K562 (cell line): ENCODE results near the gene ZNF787. TPM values are rescaled to one million over a fixed set of nuclear protein-coding genes. Genes with fewer than 3 reads are reported as not detected.

Source experiments
- ATAC-seq: fragments of 200-7000 bp; cut with Tn5 transposase; 3 replicates; pipeline ENCODE4 v1.9.1; 2020; ENCODE audit warnings: moderate library complexity
- BruUV-seq: library from RNA; stranded (reverse); fragments of 400-500 nt; replicated peaks from 2 replicates; lab custom pipeline; 2021; lab: Mats Ljungman, UMichigan
- CTCF ChIA-PET: fragments of 300-600 bp; formaldehyde crosslinking; extraction: SDS; loops from one replicate; lab custom pipeline; 2021; ENCODE audit warnings: low intra/inter-chr PET ratio; lab: Yijun Ruan, JAX
- POLR2A ChIA-PET: fragments of 300-600, 350-650 bp; sonication (Branson Sonifier 250); formaldehyde crosslinking; extraction: SDS; loops from one replicate; lab custom pipeline; 2021; ENCODE audit warnings: antibody characterized with exemption, inconsistent platforms; lab: Yijun Ruan, JAX
- DNase-seq, 4 experiments: peaks; one replicate each; pipeline versions ENCODE4 v3.0.0 to v3.0.0-alpha.2; 2011 to 2018; ENCODE audit warnings: low spot score in 3 of 4, mixed read lengths in 3 of 4; ENCODE audit errors: extremely low read depth in 1 of 4
- FAIRE-seq: peaks from 2 replicates; lab custom pipeline; 2011; peaks lifted over from hg19 to GRCh38; lab: Jason Lieb, UNC
- H2AFZ ChIP-seq: 2 replicates; pipeline ENCODE4 v1.6.0; 2011; ENCODE audit warnings: low read depth, low read length, control low read depth, inconsistent platforms
- H3K27ac ChIP-seq: fragments of 200-600 bp; 3 replicates; pipeline ENCODE4 v1.8.0; 2011; ENCODE audit warnings: low read depth, mild to moderate bottlenecking, control low read depth, inconsistent platforms, low read length, moderate library complexity, mixed read lengths; ENCODE audit errors: extremely low read depth
- H3K27me3 ChIP-seq, 2 experiments: fragments of 300-600 bp in 1 of 2; 2 replicates in 1 of 2; 3 replicates in 1 of 2; pipeline versions ENCODE4 v1.6.0 to v1.8.0; 2011; ENCODE audit warnings: inconsistent platforms in 2 of 2, low read length in 2 of 2, mild to moderate bottlenecking in 1 of 2, mixed read lengths in 1 of 2, moderate library complexity in 1 of 2; ENCODE audit not compliant: control insufficient read depth in 2 of 2, insufficient read depth in 2 of 2
- H3K36me3 ChIP-seq: fragments of 300-600 bp; 3 replicates; pipeline ENCODE4 v1.8.0; 2011; ENCODE audit warnings: mild to moderate bottlenecking, low read length, inconsistent platforms; ENCODE audit not compliant: control insufficient read depth, insufficient read depth
- H3K4me1 ChIP-seq, 2 experiments: fragments of 200-600 bp in 1 of 2; replicated peaks in 1 of 2; 2 replicates in 1 of 2; 3 replicates in 1 of 2; pipeline versions ENCODE4 v1.5.1 to v1.8.0; 2011; ENCODE audit warnings: inconsistent platforms in 2 of 2, low read length in 2 of 2, mild to moderate bottlenecking in 1 of 2, mixed read lengths in 1 of 2, moderate library complexity in 1 of 2; ENCODE audit not compliant: control insufficient read depth in 2 of 2, insufficient read depth in 2 of 2
- H3K4me2 ChIP-seq: 2 replicates; pipeline ENCODE4 v1.6.1; 2011; ENCODE audit warnings: low read length, control low read depth, inconsistent platforms, mixed read lengths; ENCODE audit not compliant: insufficient read depth
- H3K4me3 ChIP-seq: fragments of 200-600 bp; sonication (generic), shearing (Covaris generic); 2 replicates; pipeline ENCODE4 v1.5.1; 2016; ENCODE audit warnings: control low read depth, inconsistent platforms
- H3K79me2 ChIP-seq: fragments of 200-600 bp; 3 replicates; pipeline ENCODE4 v1.8.0; 2011; ENCODE audit warnings: low read length, inconsistent platforms; ENCODE audit not compliant: control insufficient read depth, insufficient read depth
- H3K9ac ChIP-seq, 2 experiments: 2 replicates each; pipeline versions ENCODE4 v1.6.0 to v1.6.1; 2011; ENCODE audit warnings: low read depth in 2 of 2, low read length in 2 of 2, control low read depth in 1 of 2, inconsistent platforms in 1 of 2, mild to moderate bottlenecking in 1 of 2, mixed read lengths in 1 of 2; ENCODE audit not compliant: insufficient read depth in 1 of 2
- H3K9me1 ChIP-seq: one replicate; pipeline ENCODE4 v1.6.0; 2011; ENCODE audit warnings: inconsistent platforms, mild to moderate bottlenecking, low read length, moderate library complexity; ENCODE audit not compliant: control insufficient read depth, insufficient read depth
- H3K9me3 ChIP-seq: replicated peaks from 2 replicates; pipeline ENCODE4 v1.5.1; 2011; ENCODE audit warnings: low read depth, low read length, inconsistent platforms; ENCODE audit not compliant: control insufficient read depth, insufficient read depth
- H4K20me1 ChIP-seq: replicated peaks from 2 replicates; pipeline ENCODE4 v1.6.1; 2011; ENCODE audit warnings: low read length, inconsistent platforms, mixed read lengths; ENCODE audit not compliant: control insufficient read depth, insufficient read depth
- CCNT2 ChIP-seq: IDR thresholded peaks from 2 replicates; pipeline ENCODE4 v1.6.1; 2011; ENCODE audit warnings: borderline replicate concordance, low read depth, mild to moderate bottlenecking, moderate library complexity, mixed read lengths, low read length; ENCODE audit not compliant: insufficient read length; ENCODE audit errors: extremely low read depth
- HOXB6 ChIP-seq: fragments of 250-450 bp; sonication (Bioruptor Pico); IDR thresholded peaks from 2 replicates; pipeline ENCODE4 v1.5.1; 2022; ENCODE audit warnings: mild to moderate bottlenecking, borderline replicate concordance
- ILF3 ChIP-seq: fragments of 450-650 bp; IDR thresholded peaks from 2 replicates; pipeline ENCODE4 v1.6.1; 2018; ENCODE audit warnings: antibody characterized with exemption, mild to moderate bottlenecking, moderate library complexity, borderline replicate concordance
- KDM5B ChIP-seq: fragments of 200-600 bp; sonication (generic); IDR thresholded peaks from 2 replicates; pipeline ENCODE4 v1.6.1; 2012; ENCODE audit warnings: low read depth, mild to moderate bottlenecking, moderate library complexity, low read length, control low read depth, inconsistent platforms; ENCODE audit not compliant: insufficient replicate concordance
- MEF2D ChIP-seq: conservative IDR thresholded peaks from 2 replicates; pipeline ENCODE4 v1.6.1; 2016; ENCODE audit warnings: low read depth, missing genetic modification characterization, missing compliant biosample characterization
- NFATC3 ChIP-seq: fragments of 450-650 bp; IDR thresholded peaks from 2 replicates; pipeline ENCODE4 v1.6.1; 2017; ENCODE audit warnings: mild to moderate bottlenecking
- SOX6 ChIP-seq: fragments of 450-650 bp; IDR thresholded peaks from 2 replicates; pipeline ENCODE4 v1.6.1; 2014; ENCODE audit warnings: mild to moderate bottlenecking
- ZNF354B ChIP-seq: fragments of 250-450 bp; sonication (Bioruptor Pico); IDR thresholded peaks from 2 replicates; pipeline ENCODE4 v1.4.0; 2020
- WGBS: fragments of 100-300 bp; shearing (Covaris generic); methylation state at CpG from one replicate; pipeline ENCODE4 v1.1.6; 2016; ENCODE audit warnings: low coverage, mixed read lengths; ENCODE audit not compliant: insufficient coverage; ENCODE audit errors: missing lambda C conversion rate; 5-methylcytosine and 5-hydroxymethylcytosine counted together
- in situ Hi-C: fragments of 300-500 bp; cut with MboI; formaldehyde crosslinking; loops from 4 replicates; pipeline ENCODE4 v1.15.0; 2018; ENCODE audit warnings: inconsistent platforms, mixed read lengths
- intact Hi-C: fragments of 100-400 bp; cut with micrococcal nuclease; formaldehyde crosslinking; loops from 2 replicates; pipeline ENCODE4 v1.14.2; 2022
- polyA plus RNA-seq, 8 experiments: library from polyadenylated mRNA; depleted of rRNA in 4 of 8; stranded (reverse) in 5 of 8; unstranded in 3 of 8; fragments of >200 nt; fragmentation: Nextera tagmentation in 2 of 8; fragmentation: Illumina TruSeq in 1 of 8; extraction: Ambion mirVana in 2 of 8; extraction: Trizol in 1 of 8; gene quantifications; 2 replicates each; pipeline versions ENCODE4 v1.2.1 to v1.2.3, GENCODE V29; 2011 to 2014; ENCODE audit warnings: inconsistent platforms in 1 of 8, missing spikeins in 1 of 8
- total RNA-seq, 7 experiments: library from RNA; depleted of rRNA in 6 of 7; stranded (reverse); fragments of >200 nt in 6 of 7; fragmentation: Illumina TruSeq in 2 of 7; extraction: Trizol in 2 of 7; gene quantifications; 2 replicates each; pipeline versions ENCODE4 v1.2.1 to v1.2.3, GENCODE V29; 2011 to 2021; ENCODE audit warnings: low replicate concordance in 1 of 7
- TF ChIP-seq, protein P1 (sequence below): fragments of 450-650 bp; IDR thresholded peaks from 2 replicates; pipeline ENCODE4 v1.6.1; 2016; ENCODE audit warnings: antibody characterized with exemption

The ZNF787 gene
- total and polyA plus RNA-seq, 9 of the 15 experiments (the other 6 are each of a cell fraction or from before 2014, with no cell fraction given), result 0.45 to 77.6 (median 7.3) TPM

DNA sequence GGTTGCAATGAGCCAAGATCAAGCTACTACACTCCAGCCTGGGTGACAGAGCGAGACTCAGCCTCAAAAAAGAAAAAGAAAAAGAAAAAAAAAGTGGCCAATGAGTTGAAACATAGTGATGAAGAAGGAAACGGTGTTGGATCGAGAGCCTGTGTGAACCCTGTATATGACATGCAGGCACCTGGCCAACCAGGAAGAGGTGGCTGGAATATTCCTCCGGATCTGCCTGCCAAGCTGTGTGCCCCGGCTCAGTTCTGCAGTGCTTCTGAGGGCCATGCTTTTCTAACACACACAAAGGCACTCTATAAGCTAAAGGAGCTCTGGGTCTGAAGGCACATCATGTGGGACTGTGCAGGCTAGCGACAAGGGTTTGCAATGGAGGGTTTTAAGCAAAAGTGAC, 16.3 kb upstream of the ZNF787 start:
- FAIRE-seq (no peak), DNase-seq (no peak), ATAC-seq (no peak)
- POLR2A ChIA-PET, result interaction anchor here (0.6 to 1.9 kb wide), 3 partner anchors 16 to 1933 kb away, joined by 3 to 8 read pairs (median 5); partner anchors contain the start of gene ZNF787
- Histone ChIP-seq H3K9ac (no peak overlapping the region), H4K20me1 (no peaks in the 10 kb centered on the region), H3K4me2 (no peak overlapping the region), H3K4me1 (peaks cover 13 to 15% of the 10 kb centered on the region in 2 experiments), H3K4me3 (no peak overlapping the region), H3K36me3 (no peaks in the 10 kb centered on the region), H3K79me2 (peaks cover 19% of the 10 kb centered on the region), H3K9me1 (no peaks in the 10 kb centered on the region), H3K9me3 (no peaks in the 10 kb centered on the region), H2AFZ (no peak overlapping the region), H3K27ac (no peak overlapping the region)
- no TSS peak for BruUV-seq
- 62% methylated on average over 6 of the region's 6 CpGs for WGBS
- in situ Hi-C loops, result loop anchor here (25.0 kb wide), 1 partner anchor 975 kb away; the partner anchor contains the start of genes DNAAF3 and TNNI3
- intact Hi-C loops, result no loop called here
- TF ChIP-seq ZNF354B (CRISPR knock-in tag), result no peak
- no peak for TF ChIP-seq ILF3
- TF ChIP-seq CCNT2, result no peak
- no peak for TF ChIP-seq NFATC3
- TF ChIP-seq MEF2D, result no peak
- TF ChIP-seq, protein P1, sequence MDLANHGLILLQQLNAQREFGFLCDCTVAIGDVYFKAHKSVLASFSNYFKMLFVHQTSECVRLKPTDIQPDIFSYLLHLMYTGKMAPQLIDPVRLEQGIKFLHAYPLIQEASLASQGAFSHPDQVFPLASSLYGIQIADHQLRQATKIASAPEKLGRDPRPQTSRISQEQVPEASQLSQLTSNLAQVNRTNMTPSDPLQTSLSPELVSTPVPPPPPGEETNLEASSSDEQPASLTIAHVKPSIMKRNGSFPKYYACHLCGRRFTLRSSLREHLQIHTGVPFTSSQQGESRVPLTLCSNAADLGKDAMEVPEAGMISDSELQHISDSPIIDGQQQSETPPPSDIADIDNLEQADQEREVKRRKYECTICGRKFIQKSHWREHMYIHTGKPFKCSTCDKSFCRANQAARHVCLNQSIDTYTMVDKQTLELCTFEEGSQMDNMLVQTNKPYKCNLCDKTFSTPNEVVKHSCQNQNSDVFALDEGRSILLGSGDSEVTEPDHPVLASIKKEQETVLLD, result no peak
- no peak for TF ChIP-seq KDM5B
- TF ChIP-seq HOXB6, result no peak
- TF ChIP-seq SOX6, result no peak
- TF ChIP-seq, all 486 proteins: peak for 0
- no peaks in the 10 kb centered on the region for H3K27me3 ChIP-seq
- CTCF ChIA-PET, result no interaction called here
